Eye (tissue), 1 donor: ENCODE data around the gene KRTAP13-1.

Experiments used
- DNase-seq: peaks from one replicate; pipeline ENCODE4 v3.0.0-alpha.2; 2015

The KRTAP13-1 gene, protein sequence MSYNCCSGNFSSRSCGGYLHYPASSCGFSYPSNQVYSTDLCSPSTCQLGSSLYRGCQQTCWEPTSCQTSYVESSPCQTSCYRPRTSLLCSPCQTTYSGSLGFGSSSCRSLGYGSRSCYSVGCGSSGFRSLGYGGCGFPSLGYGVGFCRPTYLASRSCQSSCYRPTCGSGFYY

DNA sequence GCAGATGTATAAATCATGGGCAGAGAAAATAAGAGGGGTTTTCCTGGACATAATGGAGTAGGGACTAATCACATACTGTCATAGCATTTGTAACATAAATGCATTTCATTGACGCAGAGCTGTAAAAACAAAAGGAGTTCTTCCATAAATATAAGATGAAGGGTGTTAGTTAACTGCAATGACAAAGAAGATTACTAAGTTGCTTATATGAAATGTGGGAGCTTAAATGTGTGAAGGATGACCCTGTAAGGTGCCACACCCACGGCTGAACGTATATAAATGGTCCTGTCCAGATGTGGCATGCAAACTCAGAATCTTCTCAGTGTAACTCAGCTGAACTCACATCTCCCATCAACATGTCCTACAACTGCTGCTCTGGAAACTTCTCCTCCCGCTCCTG lies at the start of gene KRTAP13-1:
Gene KRTAP13-1 (plus strand): TSS at position 301 of the 400 bp plus-strand sequence. CDS start 56 bp downstream, at position 357.
- no peak for DNase-seq

DNA sequence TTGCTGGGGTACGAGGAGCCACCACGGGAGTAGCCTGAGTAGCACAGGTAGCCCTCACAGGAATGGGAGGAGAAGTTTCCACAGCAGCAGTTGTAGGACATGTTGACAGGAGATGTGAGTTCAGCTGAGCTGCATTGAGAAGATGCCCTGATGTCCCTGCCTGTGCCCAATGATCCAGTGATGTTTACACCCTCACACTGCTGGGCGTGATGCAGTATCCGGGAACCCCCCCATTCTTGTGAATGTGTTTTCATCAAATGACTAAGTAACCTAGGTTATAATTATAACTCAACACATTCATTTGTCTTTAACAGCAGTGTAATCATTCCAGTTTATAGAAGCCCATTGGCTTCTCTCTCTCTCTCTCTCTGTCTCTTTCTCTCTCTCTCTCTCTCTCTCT lies 47.3 kb upstream of the KRTAP13-1 start, which contains the start of gene KRTAP23-1:
Gene KRTAP23-1 (minus strand): TSS at position 101 of the 400 bp plus-strand sequence. CDS start 0 bp downstream, at position 101.
- no peak for DNase-seq

DNA sequence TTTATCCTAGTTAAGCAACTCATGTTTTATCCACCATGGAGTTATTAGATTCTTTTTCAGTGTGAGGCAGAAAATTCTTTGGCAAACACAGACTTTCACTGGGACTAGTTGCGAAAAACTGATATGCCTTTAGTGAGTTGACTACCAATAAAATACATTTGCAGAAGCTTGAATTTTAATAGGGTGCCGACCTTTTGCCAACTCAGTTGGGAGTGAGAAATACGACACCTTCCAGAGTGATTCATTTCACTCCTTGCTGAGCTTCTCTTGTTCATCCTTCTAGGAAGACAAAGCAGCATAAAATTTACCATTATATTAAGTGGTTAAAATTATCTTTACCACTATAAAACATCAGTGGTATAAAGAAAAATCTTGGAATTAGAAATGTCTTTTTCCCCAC lies 46.3 kb upstream of the KRTAP13-1 start:
- no peak for DNase-seq

DNA sequence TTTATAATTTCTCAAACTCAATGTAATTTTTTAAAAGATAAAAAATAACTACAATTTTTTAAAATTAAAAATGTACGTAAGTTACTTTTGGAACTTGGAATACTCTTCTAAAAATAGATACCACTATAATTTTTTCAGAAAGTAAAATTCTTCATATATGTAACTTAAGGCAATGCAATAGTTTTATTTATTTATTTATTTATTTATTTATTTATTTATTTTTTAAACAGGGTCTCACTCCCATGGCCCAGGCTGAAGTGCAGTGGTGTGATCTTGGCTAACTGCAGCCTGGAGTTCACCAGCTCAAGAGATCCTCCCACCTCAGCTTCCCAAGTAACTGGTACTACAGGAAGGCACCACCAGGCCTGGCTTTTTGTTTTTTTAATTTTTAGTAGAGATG lies 44.3 kb upstream of the KRTAP13-1 start:
- DNase-seq = no peak

DNA sequence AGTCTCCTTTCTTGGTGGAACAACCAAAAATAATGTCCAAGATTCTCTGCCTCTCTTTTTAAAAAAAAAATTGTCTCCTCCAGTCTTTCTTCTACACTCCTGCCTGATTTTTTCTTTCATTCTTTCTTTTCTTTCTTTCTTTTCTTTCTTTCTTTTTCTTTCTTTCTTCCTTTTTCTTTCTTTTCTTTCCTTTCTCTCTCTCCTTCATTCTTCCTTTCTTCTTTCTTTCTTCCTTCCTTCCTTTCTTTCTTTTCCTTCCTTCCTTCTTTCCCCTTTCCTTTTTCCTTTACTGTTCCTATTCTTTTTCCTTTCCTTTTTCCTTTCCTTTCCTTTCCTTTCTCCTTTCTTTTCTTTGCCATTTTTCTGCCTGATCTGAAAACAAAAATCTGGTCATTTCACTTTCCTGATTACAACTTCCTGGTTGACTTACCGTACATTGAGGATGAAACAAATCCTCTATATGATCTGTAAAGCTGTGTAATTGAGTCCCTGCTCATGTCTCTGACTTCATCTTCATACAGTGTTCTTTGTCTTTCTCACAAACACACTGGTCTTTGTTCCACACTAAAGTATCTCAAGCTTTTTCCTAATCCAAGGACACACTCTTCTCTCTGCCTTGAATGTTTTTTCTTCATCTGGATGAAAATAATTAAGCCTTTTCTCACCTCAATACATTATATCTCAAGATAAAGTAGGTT lies 41.4 kb upstream of the KRTAP13-1 start:
- DNase-seq = no peak

DNA sequence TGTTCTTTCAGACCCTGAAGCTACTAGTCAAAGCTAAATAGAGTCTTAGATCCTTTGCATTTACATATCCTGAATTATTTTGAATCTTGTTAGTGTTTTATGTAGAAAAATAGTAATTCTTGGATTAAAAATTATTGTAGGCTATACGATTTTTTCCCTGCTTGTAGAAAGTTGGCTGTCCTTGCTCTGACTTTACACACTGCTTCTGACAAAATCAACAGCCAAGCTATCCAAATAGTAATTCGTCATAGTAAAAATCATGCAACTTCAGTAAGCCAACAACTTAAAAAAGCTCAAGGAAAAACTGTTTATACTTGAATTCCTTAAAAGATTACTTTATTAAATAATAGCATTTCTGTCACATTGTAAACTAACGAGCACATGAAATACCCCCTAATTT lies 39.9 kb upstream of the KRTAP13-1 start:
- DNase-seq = no peak

DNA sequence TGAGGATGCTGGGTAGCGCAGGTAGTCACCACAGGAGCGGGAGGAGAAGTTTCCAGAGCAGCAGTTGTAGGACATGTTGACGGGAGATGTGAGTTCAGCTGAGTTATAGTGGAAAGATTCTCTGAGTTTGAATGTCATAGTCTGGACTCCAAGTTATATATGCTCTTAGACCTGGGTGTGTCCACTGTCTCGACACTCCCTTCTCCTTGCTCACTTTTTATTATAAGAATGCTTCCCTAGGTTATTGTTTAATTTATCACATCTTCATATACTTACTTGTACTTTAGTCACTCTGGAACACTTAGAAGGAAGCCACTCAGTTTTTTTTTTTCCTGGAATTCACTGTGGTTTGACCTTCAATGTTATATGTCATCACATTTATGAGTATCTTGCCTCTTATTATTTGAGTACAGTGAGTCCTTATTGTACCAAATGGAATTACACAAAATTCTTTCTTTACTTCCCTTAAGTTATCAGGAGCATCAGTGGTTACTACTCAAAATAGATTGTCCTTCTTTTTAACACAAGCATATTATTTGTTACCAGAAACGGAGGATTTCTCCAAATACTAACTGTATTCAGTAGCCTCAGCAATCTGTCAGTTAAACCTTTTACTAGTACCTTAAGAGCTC lies 23.6 kb upstream of the KRTAP13-1 start, which contains the start of gene KRTAP13-2:
Gene KRTAP13-2 (minus strand): TSS at position 133 of the 632 bp plus-strand sequence. CDS start 58 bp downstream, at position 75.
- DNase-seq = no peak

DNA sequence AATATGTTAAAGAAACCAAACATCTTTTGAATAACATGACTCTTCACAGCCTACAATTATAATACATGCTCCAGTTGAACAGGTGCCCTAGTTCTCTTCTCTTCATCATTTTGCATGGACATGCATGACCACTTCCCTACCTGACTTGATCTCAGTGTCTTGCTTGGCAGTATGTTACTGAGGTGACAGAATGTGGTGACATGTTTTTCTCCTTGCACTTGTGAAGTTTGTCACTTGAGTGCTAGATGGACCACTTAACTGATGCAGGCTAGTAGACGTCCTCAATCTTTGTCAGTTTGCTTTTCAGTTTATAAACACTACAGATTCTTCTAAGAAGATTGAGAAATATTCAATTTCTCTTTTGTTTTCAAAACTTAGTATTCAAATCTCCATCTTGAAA lies 13.6 kb upstream of the KRTAP13-1 start:
- DNase-seq = no peak

DNA sequence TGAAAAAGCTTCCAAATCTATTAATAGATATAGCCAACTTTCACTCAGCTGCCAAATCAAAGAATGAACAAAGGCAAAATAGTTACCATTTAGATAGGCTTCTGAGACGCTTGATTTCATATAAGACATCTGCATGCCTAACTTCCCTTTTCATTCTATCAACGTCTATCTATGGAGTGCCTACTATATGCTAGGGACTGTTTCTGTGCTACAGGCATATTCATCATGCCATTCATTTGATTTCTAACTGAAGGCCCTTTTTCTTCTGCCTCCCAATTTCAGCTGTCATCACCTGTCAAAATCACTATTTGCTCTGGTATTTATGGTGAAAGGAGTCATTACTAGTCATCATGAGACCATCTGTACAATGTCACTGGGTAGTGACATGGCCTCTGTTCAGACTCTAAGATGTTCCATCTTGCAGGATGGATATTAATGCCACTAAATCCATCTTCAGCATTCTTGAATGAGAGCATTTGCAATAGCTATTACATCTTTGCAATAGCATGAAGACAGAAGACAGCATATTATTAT lies 4.3 kb upstream of the KRTAP13-1 start:
- no peak for DNase-seq

DNA sequence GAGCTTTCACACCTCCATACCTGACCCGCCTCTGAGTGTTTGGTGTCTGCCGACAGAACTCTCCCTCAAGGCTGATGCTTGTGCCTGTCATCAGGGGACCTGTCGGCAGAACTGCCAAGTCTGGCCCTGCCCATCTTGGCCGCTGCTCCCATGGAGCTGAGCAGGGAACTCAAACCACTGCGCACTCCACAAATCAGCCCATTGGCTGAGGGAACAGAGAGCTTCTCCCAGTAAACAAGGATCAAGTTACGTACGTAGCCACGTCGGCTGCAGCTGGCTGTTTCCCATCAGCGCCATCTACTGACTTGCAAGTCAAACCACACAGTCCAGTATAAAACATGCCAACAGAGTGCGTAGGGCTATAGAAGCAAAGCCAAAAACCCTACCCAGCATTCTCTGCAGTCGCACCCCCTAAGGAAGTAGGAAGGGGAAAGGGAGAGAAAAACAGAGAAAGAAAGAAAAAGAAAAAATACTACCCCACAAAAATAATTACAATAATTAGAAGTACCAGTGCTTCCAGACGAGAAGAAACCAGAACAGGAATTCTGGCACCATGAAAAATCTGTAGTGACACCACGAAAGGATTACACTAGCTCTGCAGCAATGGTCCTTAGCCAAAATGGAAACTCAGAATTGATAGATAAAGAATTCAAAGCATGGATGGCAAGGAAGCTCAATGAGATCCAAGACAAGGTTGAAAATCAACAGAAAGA lies 13.1 kb downstream of the KRTAP13-1 start:
- DNase-seq = no peak

DNA sequence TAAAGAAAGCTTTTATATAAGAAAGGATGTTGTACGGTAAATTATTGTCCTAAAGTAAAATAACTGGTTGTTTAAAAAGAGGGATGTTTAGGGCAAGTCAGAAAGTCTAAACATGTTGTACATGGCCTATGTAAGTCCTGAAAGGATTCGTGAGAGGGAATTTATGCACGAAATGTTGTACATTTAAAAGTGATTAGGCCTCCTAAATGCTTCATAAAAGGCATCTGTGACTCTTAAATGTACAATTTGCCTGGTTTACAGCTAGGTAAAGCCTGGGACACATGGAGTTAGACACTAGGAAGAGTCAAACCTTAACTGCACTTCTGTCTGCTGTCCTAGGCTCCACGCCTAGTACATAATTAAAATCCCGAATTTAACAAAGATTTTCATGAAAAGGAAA lies 20.2 kb downstream of the KRTAP13-1 start:
- DNase-seq = no peak

DNA sequence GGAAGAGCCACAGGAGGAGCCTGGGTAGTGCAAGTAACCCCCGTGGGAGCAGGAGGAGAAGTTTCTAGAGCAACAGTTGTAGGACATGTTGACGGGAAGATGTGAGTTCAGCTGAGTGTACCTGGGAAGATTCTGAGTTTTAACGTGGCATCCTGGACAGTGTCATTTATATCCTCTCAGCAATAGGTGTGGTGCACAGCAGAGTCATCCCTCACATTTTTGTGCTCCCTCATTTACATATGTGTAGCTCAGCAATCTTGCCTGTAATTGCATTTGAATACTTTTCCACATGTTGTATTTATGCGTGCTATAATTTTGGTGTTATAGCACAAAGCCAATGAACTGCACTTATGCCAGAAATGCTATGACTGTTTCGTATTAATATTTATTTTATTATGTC lies 30.0 kb downstream of the KRTAP13-1 start, which contains the start of gene KRTAP13-3:
Gene KRTAP13-3 (minus strand): TSS at position 101 of the 400 bp plus-strand sequence. CDS start 14 bp downstream, at position 87.
- DNase-seq = no peak

DNA sequence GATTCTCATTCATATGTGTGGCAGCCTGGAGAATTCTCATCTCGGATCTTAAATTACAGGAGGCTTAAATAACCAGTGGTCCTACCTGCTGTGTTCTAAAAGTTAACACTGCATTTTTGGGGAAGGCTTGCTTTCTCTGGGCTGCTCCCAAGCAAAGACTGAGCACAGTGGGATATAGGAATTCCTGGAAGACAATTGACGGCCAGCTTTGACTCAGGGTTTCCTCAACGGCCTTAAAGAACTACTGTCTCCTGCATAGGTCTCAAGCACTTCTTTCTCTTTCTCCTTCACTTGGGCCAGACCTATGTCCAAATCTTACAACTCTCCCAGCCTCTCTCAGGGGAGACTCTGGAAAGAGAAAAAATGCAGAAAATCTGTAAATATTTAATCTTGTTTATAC lies 30.9 kb downstream of the KRTAP13-1 start:
- no peak for DNase-seq

DNA sequence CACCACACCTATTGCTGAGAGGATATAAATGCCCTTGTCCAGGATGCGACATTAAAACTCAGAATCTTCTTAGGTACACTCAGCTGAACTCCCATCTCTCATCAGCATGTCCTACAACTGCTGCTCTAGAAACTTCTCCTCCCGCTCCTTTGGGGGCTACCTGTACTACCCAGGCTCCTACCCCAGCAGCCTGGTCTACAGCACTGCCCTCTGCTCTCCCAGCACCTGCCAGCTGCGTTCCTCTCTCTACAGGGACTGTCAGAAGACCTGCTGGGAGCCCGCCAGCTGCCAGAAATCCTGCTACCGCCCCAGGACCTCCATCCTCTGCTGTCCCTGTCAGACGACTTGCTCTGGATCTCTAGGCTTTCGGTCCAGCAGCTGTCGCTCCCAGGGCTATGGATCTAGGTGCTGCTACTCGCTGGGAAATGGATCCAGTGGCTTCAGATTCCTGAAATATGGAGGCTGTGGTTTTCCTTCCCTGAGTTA lies 34.4 kb downstream of the KRTAP13-1 start, which contains the start of gene KRTAP13-4:
Gene KRTAP13-4 (plus strand): TSS at position 51 of the 486 bp plus-strand sequence. CDS start 56 bp downstream, at position 107.
- DNase-seq = no peak

DNA sequence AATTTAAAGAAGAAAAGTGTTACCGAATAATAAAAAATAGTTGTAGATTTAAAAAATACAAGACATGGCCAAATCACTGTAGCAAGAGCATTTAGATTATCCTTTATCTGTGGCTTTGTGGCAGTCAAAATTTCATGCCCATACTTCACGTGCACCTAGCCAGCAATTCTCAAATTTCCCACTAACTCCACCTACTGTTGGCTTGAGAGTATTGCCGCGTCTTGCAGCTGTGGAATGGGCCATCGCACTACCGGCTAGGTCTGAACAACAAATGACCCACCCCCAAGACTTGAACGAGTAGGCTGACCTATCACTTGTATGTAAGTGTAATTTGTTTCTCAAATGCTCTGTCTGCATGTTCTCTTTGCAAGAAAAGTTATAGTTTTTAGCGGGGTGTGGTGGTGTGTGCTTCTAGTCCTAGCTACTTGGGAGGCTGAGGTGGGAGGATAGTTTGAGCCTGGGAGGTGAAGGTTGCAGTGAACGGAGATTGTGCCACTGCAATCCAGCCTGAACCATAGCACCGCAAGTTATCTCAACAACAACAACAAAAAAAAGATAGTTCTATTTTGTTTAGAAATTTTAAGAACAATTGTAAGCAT lies 38.3 kb downstream of the KRTAP13-1 start:
- DNase-seq = peak; percentile 16

DNA sequence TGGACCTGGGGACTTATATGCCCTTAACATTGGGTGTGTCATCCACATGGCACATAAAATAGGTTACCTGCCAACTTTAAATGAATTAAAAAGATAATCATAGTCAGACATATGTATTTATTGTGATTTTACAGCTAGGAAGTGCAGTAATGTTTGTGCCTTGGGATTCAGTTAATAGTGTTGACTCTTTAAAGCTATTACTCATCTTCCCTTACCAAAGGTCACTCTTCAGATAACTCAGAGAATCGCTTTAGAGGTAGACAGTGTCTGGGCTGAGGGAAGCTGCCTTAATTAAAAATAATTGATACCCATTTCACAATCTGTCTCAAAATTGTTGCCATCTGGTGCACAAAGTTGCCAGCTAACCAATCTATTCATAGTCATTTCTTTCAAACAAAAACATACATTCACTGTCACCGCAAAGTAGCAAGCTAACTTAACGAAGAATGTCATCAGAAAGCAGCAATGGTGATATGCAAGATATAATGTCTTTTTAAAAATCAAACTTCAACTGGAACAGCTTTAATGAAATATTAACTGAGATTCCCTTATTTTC lies 41.3 kb downstream of the KRTAP13-1 start:
- DNase-seq = no peak

DNA sequence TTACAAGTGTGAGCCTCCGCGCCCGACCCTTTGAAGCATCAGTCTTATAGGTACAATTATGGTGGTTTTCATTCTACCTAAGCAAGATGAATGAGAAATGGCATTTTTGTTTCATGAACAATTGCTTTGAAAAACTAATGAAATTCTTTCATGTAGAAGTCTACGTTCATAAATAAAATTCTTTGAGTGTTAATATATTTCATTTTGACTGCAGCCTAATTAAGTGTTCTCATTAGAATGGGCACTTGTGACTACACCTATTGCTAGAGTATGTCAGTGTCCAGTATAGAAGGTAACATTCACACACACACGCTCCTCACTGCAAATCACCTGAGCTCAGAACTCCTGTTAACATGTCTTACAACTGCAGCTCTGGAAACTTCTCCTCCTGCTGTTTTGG lies 44.1 kb downstream of the KRTAP13-1 start, which contains the start of gene KRTAP15-1:
Gene KRTAP15-1 (plus strand): TSS at position 301 of the 400 bp plus-strand sequence. CDS start 53 bp downstream, at position 354.
- no peak for DNase-seq

DNA sequence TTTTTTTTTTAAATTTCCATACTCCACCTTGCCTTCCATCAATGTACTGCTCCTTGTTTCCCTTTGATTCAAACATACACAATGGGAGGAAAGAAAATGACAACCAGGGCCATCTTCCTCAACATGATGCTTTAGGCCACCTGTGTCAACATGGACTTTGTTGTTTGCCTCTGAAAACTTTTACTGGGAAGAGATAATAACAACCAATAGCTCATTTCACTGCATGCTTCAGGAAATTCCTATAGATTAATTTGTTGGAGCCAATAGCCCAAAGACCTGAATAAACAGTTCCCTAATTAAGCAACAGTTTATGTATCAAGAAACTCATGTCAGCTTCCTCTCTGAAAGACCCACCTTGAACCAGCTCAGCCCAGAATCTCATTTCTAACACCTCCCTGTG lies 47.4 kb downstream of the KRTAP13-1 start:
- DNase-seq = no peak

DNA sequence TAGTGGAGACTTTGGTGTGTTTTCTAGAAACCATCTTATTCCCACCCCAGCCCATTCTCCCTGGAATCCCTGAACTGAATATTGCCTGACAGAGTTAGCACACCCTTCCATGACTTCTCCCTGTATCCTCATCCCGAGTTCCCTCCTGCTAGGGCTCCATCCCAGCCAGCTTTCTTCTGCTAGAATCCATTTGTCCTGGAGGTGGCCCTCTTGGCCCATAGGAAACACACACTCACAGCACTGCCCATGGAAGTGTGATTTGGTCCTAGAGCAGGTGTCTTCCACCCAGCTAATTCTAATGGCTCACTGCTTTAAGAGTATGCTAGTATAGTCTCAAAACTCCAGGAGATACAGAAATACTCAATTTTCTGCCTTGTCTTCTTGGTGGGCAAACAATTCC lies 48.4 kb downstream of the KRTAP13-1 start:
- no peak for DNase-seq
